Epithelial cell of proximal tubule (primary cell): ENCODE results near the gene CARD10. TPM values are rescaled to one million over a fixed set of nuclear protein-coding genes. Genes with fewer than 3 reads are reported as not detected.
"Not testable (repeated sequence)": the region's sequence is repeated elsewhere in the genome, so short reads cannot be mapped to it uniquely, and the experiment has no call there.

Experiments
- DNase-seq: peaks from one replicate; pipeline ENCODE4 v3.0.0-alpha.2; 2011; ENCODE audit warnings: low read depth
- H3K4me3 ChIP-seq: 2 replicates; pipeline ENCODE4 v1.5.1; 2011; ENCODE audit warnings: low read depth, mild to moderate bottlenecking, low read length
- CTCF ChIP-seq: conservative IDR thresholded peaks from 2 replicates; pipeline ENCODE4 v1.5.1; 2012; ENCODE audit warnings: low read depth, mild to moderate bottlenecking, low read length
- total RNA-seq: library from RNA; depleted of rRNA; stranded (reverse); fragments of >200 nt; gene quantifications from 2 replicates; pipeline ENCODE4 v1.2.3, GENCODE V29; 2015

The CARD10 gene
- total RNA-seq, 1 donor from 2014 or later = 63.8 TPM

GRCh38 chr22:37534445-37534844 lies 15.2 kb upstream of the CARD10 start:
- DNase-seq = no peak
- no peak overlapping the region for H3K4me3 ChIP-seq
- no peak for TF ChIP-seq CTCF

GRCh38 chr22:37533995-37534394 lies 14.8 kb upstream of the CARD10 start:
- DNase-seq = no peak
- no peak for TF ChIP-seq CTCF

GRCh38 chr22:37529652-37530345 lies 10.6 kb upstream of the CARD10 start:
- no peak overlapping the region for H3K4me3 ChIP-seq
- no peak for DNase-seq
- no peak for TF ChIP-seq CTCF

More at GRCh38 chr22:37533995-37534394, 14.8 kb upstream of the CARD10 start:
- H3K4me3 ChIP-seq = no peak overlapping the region

- DNase-seq, H3K4me3 ChIP-seq: not testable (repeated sequence)
These were observed 8.7 kb upstream of the CARD10 start for GRCh38 chr22:37527952-37528351.

GRCh38 chr22:37527081-37527752 lies 8.0 kb upstream of the CARD10 start:
- DNase-seq, H3K4me3 ChIP-seq: not testable (repeated sequence)

- TF ChIP-seq CTCF = no peak
- H3K4me3 ChIP-seq = no peak overlapping the region
- no peak for DNase-seq
These were observed 7.2 kb upstream of the CARD10 start for GRCh38 chr22:37526376-37526775.

- H3K4me3 ChIP-seq = no peak overlapping the region
- TF ChIP-seq CTCF = no peak
- no peak for DNase-seq
These were observed 6.6 kb upstream of the CARD10 start for GRCh38 chr22:37525746-37526350.

GRCh38 chr22:37525073-37525745 lies 6.0 kb upstream of the CARD10 start:
- no peak for TF ChIP-seq CTCF
- DNase-seq = no peak
- no peak overlapping the region for H3K4me3 ChIP-seq
